IPS-18c (cell line): Measurements from ENCODE around the gene PRRT1B.

Source experiments
- H3K4me3 ChIP-seq: 2 replicates; pipeline ENCODE4 v1.7.0; 2013; ENCODE audit warnings: low read depth, mild to moderate bottlenecking, low read length, moderate library complexity; ENCODE audit not compliant: insufficient read depth
- H3K9me3 ChIP-seq: one replicate; pipeline ENCODE4 v1.6.1; 2013; ENCODE audit warnings: mild to moderate bottlenecking, low read length, moderate library complexity; ENCODE audit not compliant: control insufficient read depth, insufficient read depth

Gene PRRT1B

GRCh38 chr9:131585375-131585774 is 40.1 kb downstream of the PRRT1B start:
- no peak overlapping the region for H3K4me3 ChIP-seq

GRCh38 chr9:131587331-131587730 is 42.0 kb downstream of the PRRT1B start:
- Histone ChIP-seq H3K4me3 (no peak overlapping the region), H3K9me3 (no peaks in the 10 kb centered on the region)

More at GRCh38 chr9:131585375-131585774, 40.1 kb downstream of the PRRT1B start:
- no peaks in the 10 kb centered on the region for H3K9me3 ChIP-seq

GRCh38 chr9:131587906-131588305 is 42.6 kb downstream of the PRRT1B start:
- H3K4me3 ChIP-seq: no peak overlapping the region
- no peaks in the 10 kb centered on the region for H3K9me3 ChIP-seq

GRCh38 chr9:131588396-131588795 is 43.1 kb downstream of the PRRT1B start:
- no peaks in the 10 kb centered on the region for H3K9me3 ChIP-seq
- H3K4me3 ChIP-seq: no peak overlapping the region

- no peaks in the 10 kb centered on the region for H3K9me3 ChIP-seq
- no peak overlapping the region for H3K4me3 ChIP-seq
These were observed 43.9 kb downstream of the PRRT1B start for GRCh38 chr9:131589124-131589711.

- H3K9me3 ChIP-seq: peaks cover 1% of the 10 kb centered on the region
- H3K4me3 ChIP-seq: no peak overlapping the region
These were observed 44.7 kb downstream of the PRRT1B start for GRCh38 chr9:131589993-131590392.

GRCh38 chr9:131590449-131590848 is 45.1 kb downstream of the PRRT1B start:
- Histone ChIP-seq H3K9me3 (peaks cover 2% of the 10 kb centered on the region), H3K4me3 (no peak overlapping the region)

- H3K9me3 ChIP-seq: peaks cover 2% of the 10 kb centered on the region
- H3K4me3 ChIP-seq: no peak overlapping the region
These were observed 45.9 kb downstream of the PRRT1B start for GRCh38 chr9:131590907-131591844.

- H3K9me3 ChIP-seq: peaks cover 2% of the 10 kb centered on the region
- H3K4me3 ChIP-seq: no peak overlapping the region
These were observed 46.5 kb downstream of the PRRT1B start for GRCh38 chr9:131591845-131592208.

GRCh38 chr9:131593091-131593820 is 47.9 kb downstream of the PRRT1B start:
- no peak overlapping the region for H3K4me3 ChIP-seq
- H3K9me3 ChIP-seq: peaks cover 2% of the 10 kb centered on the region

- Histone ChIP-seq H3K9me3 (peaks cover 2% of the 10 kb centered on the region), H3K4me3 (no peak overlapping the region)
These were observed 48.8 kb downstream of the PRRT1B start for GRCh38 chr9:131593936-131594665.

- Histone ChIP-seq H3K9me3 (peaks cover 2% of the 10 kb centered on the region), H3K4me3 (no peak overlapping the region)
These were observed 49.8 kb downstream of the PRRT1B start for GRCh38 chr9:131594906-131595665.

- no peak overlapping the region for H3K4me3 ChIP-seq
These were observed 50.5 kb downstream of the PRRT1B start for GRCh38 chr9:131595696-131596429.

GRCh38 chr9:131596430-131596743 is 51.1 kb downstream of the PRRT1B start:
- Histone ChIP-seq H3K9me3 (peaks cover 2% of the 10 kb centered on the region), H3K4me3 (no peak overlapping the region)

More at GRCh38 chr9:131595696-131596429, 50.5 kb downstream of the PRRT1B start:
- peaks cover 2% of the 10 kb centered on the region for H3K9me3 ChIP-seq

- Histone ChIP-seq H3K4me3 (no peak overlapping the region), H3K9me3 (peaks cover 2% of the 10 kb centered on the region)
These were observed 51.9 kb downstream of the PRRT1B start for GRCh38 chr9:131597246-131597645.

- peaks cover 2% of the 10 kb centered on the region for H3K9me3 ChIP-seq
- no peak overlapping the region for H3K4me3 ChIP-seq
These were observed 52.8 kb downstream of the PRRT1B start for GRCh38 chr9:131598121-131598520.
